Muscle layer of colon (tissue), 2 donors: ENCODE results near the gene BPIFA2.

Source experiments
- H3K27ac ChIP-seq: one replicate; pipeline ENCODE4 v1.7.0; 2013; ENCODE audit warnings: low read depth, mild to moderate bottlenecking, low read length, moderate library complexity
- H3K27me3 ChIP-seq, 2 donors: one replicate each; pipeline ENCODE4 v1.7.0; 2013; ENCODE audit warnings: low read length in 2 of 2, mild to moderate bottlenecking in 2 of 2; ENCODE audit not compliant: insufficient read depth in 2 of 2, control insufficient read depth in 1 of 2
- H3K36me3 ChIP-seq: one replicate; pipeline ENCODE4 v1.7.0; 2013; ENCODE audit warnings: mild to moderate bottlenecking, low read length; ENCODE audit not compliant: insufficient read depth
- H3K4me1 ChIP-seq: one replicate; pipeline ENCODE4 v1.7.0; 2013; ENCODE audit warnings: mild to moderate bottlenecking, low read length; ENCODE audit not compliant: insufficient read depth
- H3K4me3 ChIP-seq, 2 donors: one replicate each; pipeline ENCODE4 v1.7.0; 2013; ENCODE audit warnings: low read length in 2 of 2, low read depth in 1 of 2, mild to moderate bottlenecking in 1 of 2, moderate library complexity in 1 of 2
- H3K9ac ChIP-seq: one replicate; pipeline ENCODE4 v1.7.0; 2013; ENCODE audit warnings: low read length
- H3K9me3 ChIP-seq: one replicate; pipeline ENCODE4 v1.7.0; 2013; ENCODE audit warnings: mild to moderate bottlenecking, low read length
- donor health status: abdominal sarcoma.
- donor health status: Adenocarcinoma of cecum.

BPIFA2 gene

GRCh38 chr20:33132513-33133372 lies 35.2 kb upstream of the BPIFA2 start:
- Histone ChIP-seq H3K27ac (no peak overlapping the region), H3K4me1 (no peaks in the 10 kb centered on the region), H3K36me3 (no peaks in the 10 kb centered on the region), H3K9me3 (no peaks in the 10 kb centered on the region), H3K4me3 (no peak overlapping the region), H3K27me3 (no peaks in the 10 kb centered on the region), H3K9ac (no peak overlapping the region)

GRCh38 chr20:33133373-33133941 lies 34.5 kb upstream of the BPIFA2 start:
- H3K4me1 ChIP-seq = no peaks in the 10 kb centered on the region
- no peak overlapping the region for H3K27ac ChIP-seq
- no peaks in the 10 kb centered on the region for H3K9me3 ChIP-seq
- H3K4me3 ChIP-seq = no peak overlapping the region
- no peaks in the 10 kb centered on the region for H3K27me3 ChIP-seq
- no peaks in the 10 kb centered on the region for H3K36me3 ChIP-seq
- no peak overlapping the region for H3K9ac ChIP-seq

GRCh38 chr20:33137195-33137594 lies 30.8 kb upstream of the BPIFA2 start:
- Histone ChIP-seq H3K27ac (no peak overlapping the region), H3K9me3 (no peaks in the 10 kb centered on the region), H3K4me3 (no peak overlapping the region), H3K4me1 (no peaks in the 10 kb centered on the region), H3K9ac (no peak overlapping the region), H3K36me3 (no peaks in the 10 kb centered on the region), H3K27me3 (no peaks in the 10 kb centered on the region)

- H3K27me3 ChIP-seq = no peaks in the 10 kb centered on the region
- H3K9ac ChIP-seq = no peak overlapping the region
- H3K27ac ChIP-seq = no peak overlapping the region
- no peaks in the 10 kb centered on the region for H3K9me3 ChIP-seq
- no peak overlapping the region for H3K4me3 ChIP-seq
- H3K36me3 ChIP-seq = no peaks in the 10 kb centered on the region
- no peaks in the 10 kb centered on the region for H3K4me1 ChIP-seq
These were observed 28.5 kb upstream of the BPIFA2 start for GRCh38 chr20:33139467-33139866.

- no peaks in the 10 kb centered on the region for H3K4me1 ChIP-seq
- no peaks in the 10 kb centered on the region for H3K9me3 ChIP-seq
- no peak overlapping the region for H3K9ac ChIP-seq
- H3K27me3 ChIP-seq = no peaks in the 10 kb centered on the region
- H3K4me3 ChIP-seq = no peak overlapping the region
- no peaks in the 10 kb centered on the region for H3K36me3 ChIP-seq
- no peak overlapping the region for H3K27ac ChIP-seq
These were observed 22.4 kb upstream of the BPIFA2 start for GRCh38 chr20:33145521-33145920.

- Histone ChIP-seq H3K9me3 (no peaks in the 10 kb centered on the region), H3K27me3 (no peaks in the 10 kb centered on the region), H3K9ac (no peak overlapping the region), H3K4me1 (no peaks in the 10 kb centered on the region), H3K36me3 (no peaks in the 10 kb centered on the region), H3K4me3 (no peak overlapping the region), H3K27ac (no peak overlapping the region)
These were observed 20.7 kb upstream of the BPIFA2 start for GRCh38 chr20:33147299-33147698.

DNA sequence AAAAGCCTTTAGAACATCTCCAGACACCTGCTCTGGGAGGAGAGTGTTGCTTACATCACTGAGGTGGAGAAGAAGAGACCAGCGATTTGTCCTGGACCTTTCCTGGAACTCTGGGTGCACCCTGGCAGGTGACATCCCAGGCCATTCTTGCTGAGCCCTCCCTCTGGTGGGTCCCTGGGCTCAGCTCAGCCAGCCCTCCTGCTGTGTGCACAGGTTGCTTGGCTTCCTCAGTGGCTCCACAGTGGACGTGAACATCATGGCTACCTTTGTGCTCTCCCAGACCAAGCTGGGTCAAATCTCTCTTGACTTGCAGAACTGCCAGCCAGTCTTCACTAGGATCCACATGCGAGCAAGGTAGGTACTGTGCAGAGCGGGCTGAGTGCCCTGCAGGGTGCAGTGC lies 19.9 kb upstream of the BPIFA2 start:
- H3K4me3 ChIP-seq = no peak overlapping the region
- H3K4me1 ChIP-seq = no peaks in the 10 kb centered on the region
- peaks cover 0 to 2% of the 10 kb centered on the region in 2 donors for H3K27me3 ChIP-seq
- H3K9ac ChIP-seq = no peak overlapping the region
- no peak overlapping the region for H3K27ac ChIP-seq
- no peaks in the 10 kb centered on the region for H3K36me3 ChIP-seq
- no peaks in the 10 kb centered on the region for H3K9me3 ChIP-seq

- Histone ChIP-seq H3K4me1 (no peaks in the 10 kb centered on the region), H3K27ac (no peak overlapping the region), H3K9me3 (no peaks in the 10 kb centered on the region), H3K9ac (no peak overlapping the region), H3K27me3 (peaks cover 0 to 5% of the 10 kb centered on the region in 2 donors), H3K36me3 (no peaks in the 10 kb centered on the region), H3K4me3 (no peak overlapping the region)
These were observed 13.7 kb upstream of the BPIFA2 start for GRCh38 chr20:33154252-33154651.

GRCh38 chr20:33158637-33159385 lies 9.1 kb upstream of the BPIFA2 start:
- Histone ChIP-seq H3K27me3 (no peaks in the 10 kb centered on the region), H3K9me3 (no peaks in the 10 kb centered on the region)

GRCh38 chr20:33159713-33160112 lies 8.2 kb upstream of the BPIFA2 start:
- no peaks in the 10 kb centered on the region for H3K4me1 ChIP-seq
- H3K36me3 ChIP-seq = no peaks in the 10 kb centered on the region
- H3K9me3 ChIP-seq = no peaks in the 10 kb centered on the region
- no peak overlapping the region for H3K4me3 ChIP-seq
- H3K9ac ChIP-seq = no peak overlapping the region
- H3K27ac ChIP-seq = no peak overlapping the region
- H3K27me3 ChIP-seq = no peaks in the 10 kb centered on the region

More at GRCh38 chr20:33158637-33159385, 9.1 kb upstream of the BPIFA2 start:
- Histone ChIP-seq H3K4me1 (no peaks in the 10 kb centered on the region), H3K9ac (no peak overlapping the region), H3K36me3 (no peaks in the 10 kb centered on the region), H3K27ac (no peak overlapping the region), H3K4me3 (no peak overlapping the region)

GRCh38 chr20:33160681-33161080 lies 7.3 kb upstream of the BPIFA2 start:
- H3K4me1 ChIP-seq = no peaks in the 10 kb centered on the region
- no peaks in the 10 kb centered on the region for H3K27me3 ChIP-seq
- H3K9ac ChIP-seq = no peak overlapping the region
- no peak overlapping the region for H3K27ac ChIP-seq
- H3K9me3 ChIP-seq = no peaks in the 10 kb centered on the region
- H3K4me3 ChIP-seq = no peak overlapping the region
- H3K36me3 ChIP-seq = no peaks in the 10 kb centered on the region
